K562 (cell line): Measurements from ENCODE around the gene NEDD8. TPM values are rescaled to one million over a fixed set of nuclear protein-coding genes. Genes with fewer than 3 reads are reported as not detected.
A peak's percentile ranks its signal among the peaks of the same experiment; 100 is the strongest.

Experiments used
- ATAC-seq: fragments of 200-7000 bp; cut with Tn5 transposase; 3 replicates; pipeline ENCODE4 v1.9.1; 2020; ENCODE audit warnings: moderate library complexity
- BruUV-seq: library from RNA; stranded (reverse); fragments of 400-500 nt; replicated peaks from 2 replicates; lab custom pipeline; 2021; lab: Mats Ljungman, UMichigan
- CTCF ChIA-PET: fragments of 300-600 bp; formaldehyde crosslinking; extraction: SDS; loops from one replicate; lab custom pipeline; 2021; ENCODE audit warnings: low intra/inter-chr PET ratio; lab: Yijun Ruan, JAX
- POLR2A ChIA-PET: fragments of 300-600, 350-650 bp; sonication (Branson Sonifier 250); formaldehyde crosslinking; extraction: SDS; loops from one replicate; lab custom pipeline; 2021; ENCODE audit warnings: antibody characterized with exemption, inconsistent platforms; lab: Yijun Ruan, JAX
- DNase-seq, 4 experiments: peaks; one replicate each; pipeline versions ENCODE4 v3.0.0 to v3.0.0-alpha.2; 2011 to 2018; ENCODE audit warnings: low spot score in 3 of 4, mixed read lengths in 3 of 4; ENCODE audit errors: extremely low read depth in 1 of 4
- FAIRE-seq: peaks from 2 replicates; lab custom pipeline; 2011; peaks lifted over from hg19 to GRCh38; lab: Jason Lieb, UNC
- H2AFZ ChIP-seq: 2 replicates; pipeline ENCODE4 v1.6.0; 2011; ENCODE audit warnings: low read depth, low read length, control low read depth, inconsistent platforms
- H3K27ac ChIP-seq: fragments of 200-600 bp; 3 replicates; pipeline ENCODE4 v1.8.0; 2011; ENCODE audit warnings: low read depth, mild to moderate bottlenecking, control low read depth, inconsistent platforms, low read length, moderate library complexity, mixed read lengths; ENCODE audit errors: extremely low read depth
- H3K27me3 ChIP-seq, 2 experiments: fragments of 300-600 bp in 1 of 2; 2 replicates in 1 of 2; 3 replicates in 1 of 2; pipeline versions ENCODE4 v1.6.0 to v1.8.0; 2011; ENCODE audit warnings: inconsistent platforms in 2 of 2, low read length in 2 of 2, mild to moderate bottlenecking in 1 of 2, mixed read lengths in 1 of 2, moderate library complexity in 1 of 2; ENCODE audit not compliant: control insufficient read depth in 2 of 2, insufficient read depth in 2 of 2
- H3K36me3 ChIP-seq: fragments of 300-600 bp; 3 replicates; pipeline ENCODE4 v1.8.0; 2011; ENCODE audit warnings: mild to moderate bottlenecking, low read length, inconsistent platforms; ENCODE audit not compliant: control insufficient read depth, insufficient read depth
- H3K4me1 ChIP-seq, 2 experiments: fragments of 200-600 bp in 1 of 2; replicated peaks in 1 of 2; 2 replicates in 1 of 2; 3 replicates in 1 of 2; pipeline versions ENCODE4 v1.5.1 to v1.8.0; 2011; ENCODE audit warnings: inconsistent platforms in 2 of 2, low read length in 2 of 2, mild to moderate bottlenecking in 1 of 2, mixed read lengths in 1 of 2, moderate library complexity in 1 of 2; ENCODE audit not compliant: control insufficient read depth in 2 of 2, insufficient read depth in 2 of 2
- H3K4me2 ChIP-seq: 2 replicates; pipeline ENCODE4 v1.6.1; 2011; ENCODE audit warnings: low read length, control low read depth, inconsistent platforms, mixed read lengths; ENCODE audit not compliant: insufficient read depth
- H3K4me3 ChIP-seq: fragments of 200-600 bp; sonication (generic), shearing (Covaris generic); 2 replicates; pipeline ENCODE4 v1.5.1; 2016; ENCODE audit warnings: control low read depth, inconsistent platforms
- H3K79me2 ChIP-seq: fragments of 200-600 bp; 3 replicates; pipeline ENCODE4 v1.8.0; 2011; ENCODE audit warnings: low read length, inconsistent platforms; ENCODE audit not compliant: control insufficient read depth, insufficient read depth
- H3K9ac ChIP-seq, 2 experiments: 2 replicates each; pipeline versions ENCODE4 v1.6.0 to v1.6.1; 2011; ENCODE audit warnings: low read depth in 2 of 2, low read length in 2 of 2, control low read depth in 1 of 2, inconsistent platforms in 1 of 2, mild to moderate bottlenecking in 1 of 2, mixed read lengths in 1 of 2; ENCODE audit not compliant: insufficient read depth in 1 of 2
- H3K9me1 ChIP-seq: one replicate; pipeline ENCODE4 v1.6.0; 2011; ENCODE audit warnings: inconsistent platforms, mild to moderate bottlenecking, low read length, moderate library complexity; ENCODE audit not compliant: control insufficient read depth, insufficient read depth
- H3K9me3 ChIP-seq: replicated peaks from 2 replicates; pipeline ENCODE4 v1.5.1; 2011; ENCODE audit warnings: low read depth, low read length, inconsistent platforms; ENCODE audit not compliant: control insufficient read depth, insufficient read depth
- H4K20me1 ChIP-seq: replicated peaks from 2 replicates; pipeline ENCODE4 v1.6.1; 2011; ENCODE audit warnings: low read length, inconsistent platforms, mixed read lengths; ENCODE audit not compliant: control insufficient read depth, insufficient read depth
- CBFA2T2 ChIP-seq: fragments of 450-650 bp; conservative IDR thresholded peaks from 2 replicates; pipeline ENCODE4 v1.6.1; 2017; ENCODE audit warnings: mild to moderate bottlenecking
- CBFA2T3 ChIP-seq: fragments of 450-650 bp; IDR thresholded peaks from 2 replicates; pipeline ENCODE4 v1.6.1; 2017
- DIDO1 ChIP-seq: fragments of 450-650 bp; IDR thresholded peaks from 2 replicates; pipeline ENCODE4 v1.6.1; 2016; ENCODE audit warnings: low read depth, missing biosample characterization, missing genetic modification characterization
- KDM1A ChIP-seq, 2 experiments: fragments of 450-650 bp; IDR thresholded peaks; 2 replicates each; pipeline ENCODE4 v1.6.1; 2016; ENCODE audit warnings: mild to moderate bottlenecking in 2 of 2
- OTX1 ChIP-seq: fragments of 450-650 bp; formaldehyde crosslinking; IDR thresholded peaks from 2 replicates; pipeline ENCODE4 v1.4.0; 2022; ENCODE audit warnings: mild to moderate bottlenecking
- SRSF7 ChIP-seq: fragments of 200-400 bp; formaldehyde crosslinking; optimal IDR thresholded peaks from 2 replicates; pipeline ENCODE3; 2017; ENCODE audit warnings: mild to moderate bottlenecking, low read depth, low read length
- ZNF740 ChIP-seq, 3 experiments: fragments of 200-800 bp in 1 of 3; sonication (Bioruptor generic) in 1 of 3; sonication (generic) in 1 of 3; formaldehyde crosslinking in 1 of 3; IDR thresholded peaks; 2 replicates each; pipeline versions ENCODE4 v1.6.1 to v1.8.0; 2016 to 2022; ENCODE audit warnings: mild to moderate bottlenecking in 2 of 3, missing compliant biosample characterization in 2 of 3, missing genetic modification characterization in 2 of 3, missing genetic modification reagents in 1 of 3
- WGBS: fragments of 100-300 bp; shearing (Covaris generic); methylation state at CpG from one replicate; pipeline ENCODE4 v1.1.6; 2016; ENCODE audit warnings: low coverage, mixed read lengths; ENCODE audit not compliant: insufficient coverage; ENCODE audit errors: missing lambda C conversion rate; 5-methylcytosine and 5-hydroxymethylcytosine counted together
- in situ Hi-C: fragments of 300-500 bp; cut with MboI; formaldehyde crosslinking; loops from 4 replicates; pipeline ENCODE4 v1.15.0; 2018; ENCODE audit warnings: inconsistent platforms, mixed read lengths
- intact Hi-C: fragments of 100-400 bp; cut with micrococcal nuclease; formaldehyde crosslinking; loops from 2 replicates; pipeline ENCODE4 v1.14.2; 2022
- polyA plus RNA-seq, 8 experiments: library from polyadenylated mRNA; depleted of rRNA in 4 of 8; stranded (reverse) in 5 of 8; unstranded in 3 of 8; fragments of >200 nt; fragmentation: Nextera tagmentation in 2 of 8; fragmentation: Illumina TruSeq in 1 of 8; extraction: Ambion mirVana in 2 of 8; extraction: Trizol in 1 of 8; gene quantifications; 2 replicates each; pipeline versions ENCODE4 v1.2.1 to v1.2.3, GENCODE V29; 2011 to 2014; ENCODE audit warnings: inconsistent platforms in 1 of 8, missing spikeins in 1 of 8
- total RNA-seq, 7 experiments: library from RNA; depleted of rRNA in 6 of 7; stranded (reverse); fragments of >200 nt in 6 of 7; fragmentation: Illumina TruSeq in 2 of 7; extraction: Trizol in 2 of 7; gene quantifications; 2 replicates each; pipeline versions ENCODE4 v1.2.1 to v1.2.3, GENCODE V29; 2011 to 2021; ENCODE audit warnings: low replicate concordance in 1 of 7

The NEDD8 gene
- total and polyA plus RNA-seq, 9 of the 15 experiments (the other 6 are each of a cell fraction or from before 2014, with no cell fraction given): 142 to 691 (median 260) TPM

DNA sequence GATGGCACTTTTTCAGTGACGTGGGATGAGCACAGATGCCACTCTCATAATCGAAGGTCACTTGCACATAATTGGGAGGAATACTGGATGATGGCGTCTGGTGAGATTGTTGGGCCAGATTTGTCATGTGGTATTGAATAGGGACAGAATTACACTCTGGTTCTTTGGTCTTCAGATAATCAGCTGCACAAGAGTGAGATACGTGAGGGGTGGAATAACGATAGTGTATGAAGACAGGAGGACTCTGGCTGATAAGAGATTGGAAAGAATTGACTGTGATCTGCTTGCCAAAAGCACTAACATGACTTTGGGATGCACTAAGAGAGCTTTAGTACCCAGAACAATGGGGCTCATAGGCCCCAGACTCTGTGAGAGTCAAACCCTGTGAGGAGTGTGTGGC lies 46.3 kb upstream of the NEDD8 start:
- Histone ChIP-seq H3K9ac (no peak overlapping the region), H3K4me3 (no peak overlapping the region), H3K9me3 (no peaks in the 10 kb centered on the region), H2AFZ (no peak overlapping the region), H3K27me3 (no peaks in the 10 kb centered on the region), H4K20me1 (no peaks in the 10 kb centered on the region), H3K36me3 (no peaks in the 10 kb centered on the region; the same call in 2 of the 3 replicates), H3K79me2 (no peaks in the 10 kb centered on the region), H3K9me1 (peaks cover 2% of the 10 kb centered on the region), H3K27ac (no peak overlapping the region), H3K4me2 (no peak overlapping the region)
- ChIA-PET CTCF (interaction anchor here (0.6 kb wide), 1 partner anchor 19 kb away, joined by 3 read pairs; no protein-coding TSS in a partner anchor), POLR2A (no interaction called here)
- BruUV-seq: no TSS peak
- no peak for FAIRE-seq
- in situ Hi-C loops (no loop called here), intact Hi-C loops (no loop called here)
- ATAC-seq: no peak
- no peak for DNase-seq
- TF ChIP-seq SRSF7: no peak
- no peak for TF ChIP-seq OTX1 (CRISPR knock-in tag)
- no peak for TF ChIP-seq DIDO1 (tag)
- no peak for TF ChIP-seq ZNF740 (CRISPR knock-in tag; IDR thresholded peaks at IDR 0.05)
- TF ChIP-seq ZNF740 (tag; IDR thresholded peaks at IDR 0.05): no peak
- peak; percentile 63 for TF ChIP-seq CBFA2T3
- TF ChIP-seq KDM1A (IDR thresholded peaks at IDR 0.05): 0 out of 4 replicates have a peak, but pooled peaks have one; percentile 13 to 28
- peak; percentile 20; the same call in 1 of the 2 replicates for TF ChIP-seq CBFA2T2
- TF ChIP-seq, all 486 proteins: peak for 3
- H3K4me1 ChIP-seq: peaks cover 16% of the 10 kb centered on the region in 2 experiments; a peak in 4 of 5 replicates
- 27% methylated on average over 5 of the region's 5 CpGs for whole genome bisulfite sequencing
